ENCODE measurements around the gene SYT2.

- TF ChIP-seq CTCF (IDR thresholded peaks at IDR 0.05) = no peak
- no peak for TF ChIP-seq POLR2A (IDR thresholded peaks at IDR 0.05)
Observed at GRCh38 chr1:202590975-202591411, 119.3 kb downstream of the SYT2 start.
